ENCODE data around the gene C1orf21. TPM values are rescaled to one million over a fixed set of nuclear protein-coding genes. Genes with fewer than 3 reads are reported as not detected.

C1orf21 gene
- total RNA-seq, 1 experiment from 2014 or later: 5.9 TPM

DNA sequence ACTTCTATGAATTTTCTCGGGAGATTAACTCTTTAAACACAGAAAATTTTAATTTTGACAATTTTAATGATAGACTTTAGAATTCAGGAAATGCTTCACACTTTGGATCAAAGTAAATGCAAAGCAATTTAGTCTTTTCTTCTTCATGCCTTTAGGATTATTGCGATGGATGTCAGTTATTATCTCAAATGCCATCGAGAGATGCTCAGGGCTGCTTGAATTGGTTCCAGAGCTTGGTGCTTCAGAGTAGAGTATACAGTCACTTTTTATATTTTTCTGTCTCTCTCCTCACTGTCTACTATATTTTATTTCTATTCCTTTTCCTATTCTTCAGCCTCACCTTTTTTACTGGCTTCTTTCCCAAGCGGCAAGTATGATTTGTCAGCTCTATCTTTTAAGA lies 59.2 kb downstream of the C1orf21 start:
- DNase-seq (ENCODE audit: low spot score): no peak

DNA sequence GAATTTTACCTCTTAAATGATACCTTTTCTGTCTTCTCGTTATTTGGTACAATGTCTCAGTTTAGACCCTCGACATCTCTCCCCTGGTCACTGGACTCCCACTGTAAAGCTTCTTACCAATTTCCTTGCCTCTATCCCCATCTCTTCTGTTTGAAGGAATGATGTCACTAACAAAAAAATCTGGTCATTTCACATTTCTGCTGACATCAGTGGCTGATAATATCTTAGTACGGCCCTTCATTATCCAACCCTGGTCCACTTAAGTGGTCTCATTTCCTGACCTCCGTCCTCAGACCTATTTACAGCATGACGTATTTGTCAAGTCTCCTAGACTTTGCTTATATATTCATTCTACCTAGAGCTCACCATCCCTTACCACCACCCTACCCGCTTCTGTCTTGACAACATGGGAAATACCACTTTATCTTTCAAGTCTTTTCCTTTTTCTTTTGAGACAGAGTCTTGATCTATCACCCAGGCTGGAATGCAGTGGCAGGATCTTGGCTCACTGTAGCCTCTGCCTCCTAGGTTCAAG lies 60.9 kb downstream of the C1orf21 start:
- DNase-seq (ENCODE audit: low spot score): no peak

DNA sequence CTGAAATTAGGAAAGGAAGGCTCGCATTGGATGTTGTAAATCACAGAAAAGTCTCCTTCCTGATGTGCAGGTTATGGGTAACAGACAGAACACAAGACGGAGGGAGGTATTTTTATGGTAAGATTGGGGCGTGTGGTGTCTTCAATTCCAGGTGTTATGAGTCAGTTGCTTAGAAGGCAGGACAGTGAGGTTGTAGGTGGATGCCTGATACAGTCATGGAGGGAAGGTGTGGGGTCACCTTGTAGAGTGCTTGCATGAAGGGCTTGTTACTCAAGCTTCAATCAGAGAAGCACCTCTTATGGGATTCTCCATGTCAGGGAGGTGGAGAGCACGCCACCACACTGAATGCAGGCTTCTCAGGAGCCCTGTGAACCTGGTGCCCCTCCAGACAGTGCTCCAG lies 63.1 kb downstream of the C1orf21 start:
- DNase-seq (ENCODE audit: low spot score): no peak

DNA sequence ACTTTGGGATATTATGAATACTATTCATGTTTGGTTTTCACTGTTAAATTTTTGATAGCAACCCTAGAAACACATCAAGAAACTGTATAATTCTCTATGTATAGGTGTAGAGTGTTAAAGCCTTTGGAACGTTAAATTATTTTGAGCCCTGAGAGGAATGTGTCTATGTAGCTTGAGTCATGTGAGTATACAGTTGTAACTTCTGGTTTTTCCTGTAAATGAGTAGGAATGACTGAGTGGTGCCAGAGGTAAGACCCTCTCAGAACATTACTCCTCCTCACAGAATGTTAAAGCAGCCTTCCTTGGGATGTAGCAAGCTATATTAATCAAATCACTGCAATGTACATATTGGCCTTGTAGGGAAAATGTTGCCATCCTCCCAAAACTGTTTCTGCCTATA lies 69.0 kb downstream of the C1orf21 start:
- no peak for DNase-seq (ENCODE audit: low spot score)

DNA sequence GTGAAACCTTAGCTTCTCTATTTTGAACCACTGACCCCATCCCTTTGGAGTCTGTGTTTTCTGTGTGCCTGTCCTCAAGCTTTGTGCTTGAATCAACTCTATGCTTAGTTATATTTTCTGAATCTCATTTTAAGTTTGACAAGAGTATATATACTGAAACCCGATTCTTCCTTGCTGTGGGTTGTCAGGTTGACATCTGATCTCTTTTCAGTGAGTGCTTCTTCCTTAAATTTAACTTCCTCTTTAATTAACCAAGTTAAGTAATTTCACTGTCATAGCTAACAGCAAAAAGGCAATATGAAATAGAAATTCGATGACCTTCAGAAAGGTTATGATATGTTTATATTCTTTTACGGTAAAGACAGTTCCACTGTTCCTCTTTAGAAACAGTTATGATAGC lies 69.4 kb downstream of the C1orf21 start:
- DNase-seq (ENCODE audit: low spot score): no peak

DNA sequence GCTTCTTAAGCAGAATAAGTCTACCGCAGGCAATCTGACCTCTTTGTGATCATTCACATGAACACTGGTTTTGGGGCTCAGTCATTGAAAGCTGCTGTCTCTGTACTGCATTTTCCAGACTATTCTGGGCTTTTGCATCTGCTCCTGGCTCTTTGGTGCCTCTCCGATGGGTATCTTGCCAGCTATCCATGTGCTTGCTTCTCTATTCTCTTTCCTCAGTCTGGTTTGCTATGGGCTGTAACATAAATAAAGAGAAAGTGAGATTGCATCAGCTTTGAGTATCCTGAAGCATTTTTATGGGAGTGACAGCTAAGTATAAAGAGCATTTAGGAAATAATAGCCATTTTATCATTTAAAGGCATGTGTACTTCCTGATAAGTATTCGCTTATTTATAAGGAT lies 70.7 kb downstream of the C1orf21 start:
- no peak for DNase-seq (ENCODE audit: low spot score)

DNA sequence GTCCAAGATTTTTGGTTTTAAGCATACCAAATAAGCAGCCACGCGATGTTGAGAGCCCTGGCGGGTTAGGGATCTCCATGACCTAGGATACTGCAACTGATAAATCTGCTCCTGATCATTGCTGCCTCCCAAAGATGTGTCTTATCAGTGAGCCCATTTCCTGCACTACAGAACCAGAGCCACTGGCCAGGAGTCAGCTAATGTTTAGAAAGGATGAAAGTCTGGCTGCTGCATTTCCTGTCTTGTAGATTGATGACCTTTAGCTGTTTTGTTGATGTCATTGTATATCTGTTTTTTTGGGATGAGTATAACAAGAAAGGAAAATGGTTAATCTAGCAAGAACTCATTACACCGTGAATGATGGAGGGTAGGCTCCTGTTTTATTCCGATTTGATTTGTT lies 74.5 kb downstream of the C1orf21 start:
- no peak for DNase-seq (ENCODE audit: low spot score)

DNA sequence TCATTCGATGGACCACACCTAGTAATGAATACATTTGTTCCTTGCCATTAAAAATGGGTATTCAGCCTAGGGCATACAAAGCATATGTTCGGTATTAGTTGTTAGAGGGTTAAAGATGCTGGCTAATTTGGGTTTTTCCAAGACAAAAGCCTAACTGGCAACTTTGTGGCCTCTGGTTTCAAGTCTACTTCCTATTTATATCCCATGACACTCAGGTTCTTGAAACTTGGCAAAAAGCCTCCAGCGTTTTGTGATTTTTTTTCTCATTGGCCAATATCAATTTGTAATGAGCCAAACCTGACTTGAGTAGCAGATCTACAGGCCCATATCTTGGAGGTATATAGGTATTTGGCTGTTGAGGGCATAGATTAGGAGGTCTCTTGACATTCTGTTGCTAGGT lies 75.3 kb downstream of the C1orf21 start:
- DNase-seq (ENCODE audit: low spot score): no peak

DNA sequence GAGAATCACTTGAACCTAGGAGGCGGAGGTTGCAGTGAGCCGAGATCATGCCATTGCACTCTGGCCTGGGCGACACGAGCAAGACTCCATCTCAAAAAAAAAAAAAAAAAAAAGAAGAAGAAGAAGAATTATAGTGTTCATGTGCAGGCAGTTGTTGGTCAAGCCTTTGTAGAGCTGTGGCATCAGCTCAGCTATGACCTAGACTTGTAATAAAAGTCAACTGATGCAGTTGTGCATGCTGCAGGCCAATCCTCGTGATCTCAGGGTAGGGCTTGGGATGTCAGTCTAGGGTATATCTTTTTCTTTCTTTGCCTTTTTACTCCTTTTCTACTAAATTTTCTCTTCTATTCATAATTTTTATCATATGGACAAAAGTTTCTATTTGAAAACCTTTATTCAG lies 76.2 kb downstream of the C1orf21 start:
- DNase-seq (ENCODE audit: low spot score): no peak

DNA sequence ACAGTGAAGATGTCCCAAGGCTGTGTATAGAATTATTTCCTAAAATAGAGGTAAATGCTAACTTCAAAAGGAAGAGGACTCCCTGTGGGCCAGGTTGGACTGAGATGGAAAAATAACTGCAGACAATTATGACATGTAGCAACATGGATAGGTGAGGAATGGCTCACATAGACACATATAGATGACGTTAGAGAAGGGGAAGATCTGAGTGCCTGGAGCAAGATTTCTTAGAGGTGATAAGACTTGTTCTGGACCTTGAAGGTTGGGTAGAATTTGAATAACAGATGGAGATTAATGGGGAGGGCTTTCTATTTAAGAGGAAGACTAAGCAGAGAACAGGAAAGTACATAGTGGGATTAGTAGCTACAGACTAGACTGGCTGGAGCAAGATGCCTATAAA lies 76.9 kb downstream of the C1orf21 start:
- DNase-seq (ENCODE audit: low spot score): no peak

DNA sequence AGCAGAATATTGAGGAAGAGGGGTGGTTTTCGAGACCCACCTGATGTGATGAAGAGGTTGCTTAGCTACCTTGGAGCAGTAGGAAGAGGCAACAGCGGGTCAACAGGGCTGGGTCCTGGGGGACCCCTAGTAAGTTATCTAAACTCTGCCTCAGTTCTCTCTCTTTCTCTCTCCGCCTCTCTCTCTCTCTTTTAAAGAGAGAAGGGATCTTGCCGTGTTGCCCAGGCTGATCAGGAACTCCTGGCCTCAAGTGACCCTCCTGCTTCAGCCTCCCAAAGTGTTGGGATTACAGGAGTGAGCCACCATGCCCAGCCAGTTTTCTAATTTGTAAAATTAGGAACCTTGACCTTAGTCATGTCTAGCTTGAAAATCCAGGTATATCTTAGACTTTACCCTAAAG lies 77.9 kb downstream of the C1orf21 start:
- DNase-seq (ENCODE audit: low spot score): no peak

DNA sequence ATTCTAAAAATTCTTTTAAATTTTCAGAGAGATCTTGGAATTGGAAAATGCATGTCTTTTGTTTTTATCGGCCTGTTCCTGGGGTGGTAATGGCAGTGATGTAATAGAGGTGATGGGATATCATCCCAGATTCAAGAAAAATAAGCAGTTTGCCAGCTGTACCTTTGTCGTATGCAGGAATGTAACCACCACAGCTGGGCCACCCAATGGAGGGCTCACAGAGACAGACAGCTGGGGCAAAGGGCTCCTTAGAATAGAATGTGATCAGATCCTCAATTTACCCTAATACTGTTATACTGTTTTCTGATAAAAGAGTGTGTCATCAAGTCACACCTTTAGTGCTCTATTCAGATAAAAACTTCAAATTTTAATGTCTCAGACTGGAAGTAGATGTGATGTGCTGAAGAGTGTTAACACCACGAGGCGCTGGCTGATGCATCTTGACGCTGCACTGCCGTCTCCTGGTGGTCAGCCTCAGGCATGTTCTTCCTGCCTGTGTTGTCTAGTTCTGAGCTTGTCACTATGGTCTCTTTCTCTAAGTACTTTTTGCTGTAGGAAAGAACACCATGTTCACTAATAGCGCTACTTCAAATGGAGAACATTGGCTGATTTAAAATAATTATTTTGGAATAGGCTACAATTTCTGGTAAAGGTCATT lies 78.8 kb downstream of the C1orf21 start:
- no peak for DNase-seq (ENCODE audit: low spot score)

DNA sequence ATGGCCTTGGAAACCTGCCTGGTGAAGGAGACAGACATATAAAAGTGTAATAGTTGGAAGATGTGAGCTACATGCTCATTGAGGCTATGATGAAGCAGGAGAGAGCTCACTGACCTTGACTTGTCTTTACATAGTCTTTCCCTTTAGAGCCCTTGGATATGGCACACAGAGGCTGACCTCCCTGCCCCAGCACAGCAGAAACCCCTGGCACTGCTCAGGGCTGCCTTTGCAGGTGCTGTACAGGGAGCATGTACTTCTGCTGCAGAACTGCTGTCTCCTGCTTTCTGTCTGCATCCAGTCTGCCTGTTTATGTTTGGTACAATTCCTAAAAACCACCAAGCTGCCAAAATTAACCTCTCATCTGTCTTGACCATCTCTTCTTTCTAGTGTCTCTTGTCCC lies 80.5 kb downstream of the C1orf21 start:
- no peak for DNase-seq (ENCODE audit: low spot score)

DNA sequence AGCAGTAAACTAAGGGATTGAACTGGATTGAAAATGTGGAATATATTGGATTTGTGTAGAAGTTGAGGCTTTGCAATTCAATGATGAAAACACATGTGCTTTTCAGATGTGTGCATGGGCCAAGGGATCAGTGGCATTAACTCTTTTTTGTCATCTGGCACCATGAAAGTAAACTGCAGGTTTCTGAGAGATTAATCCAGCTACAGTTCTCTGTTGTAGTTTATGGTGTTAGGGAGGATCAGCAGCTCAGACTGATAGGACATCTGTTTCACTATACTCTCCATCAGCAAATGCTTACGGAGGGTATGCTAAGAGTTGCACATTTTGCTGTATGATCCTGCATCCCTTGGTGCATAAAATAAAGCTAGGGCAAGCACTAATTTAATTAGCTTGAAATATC lies 82.6 kb downstream of the C1orf21 start:
- no peak for DNase-seq (ENCODE audit: low spot score)

DNA sequence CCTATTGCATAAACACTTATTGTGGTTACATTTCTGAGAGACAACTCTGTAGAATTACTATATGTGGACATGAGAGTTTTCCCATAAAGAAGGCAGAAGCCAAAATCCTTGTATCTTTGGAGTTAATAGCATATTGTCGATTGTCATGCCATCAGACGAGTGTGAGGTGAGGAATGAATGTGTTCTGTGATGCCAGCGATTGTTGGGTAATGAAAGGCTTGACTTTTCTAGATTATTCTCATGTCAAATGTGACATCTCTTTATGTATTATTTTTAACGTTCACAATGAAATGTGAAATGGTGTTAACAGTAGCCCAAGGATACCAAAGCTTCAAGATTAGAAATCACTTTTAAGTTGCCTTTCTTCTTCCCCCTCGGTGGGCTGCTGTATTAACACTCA lies 84.9 kb downstream of the C1orf21 start:
- DNase-seq (ENCODE audit: low spot score): no peak

DNA sequence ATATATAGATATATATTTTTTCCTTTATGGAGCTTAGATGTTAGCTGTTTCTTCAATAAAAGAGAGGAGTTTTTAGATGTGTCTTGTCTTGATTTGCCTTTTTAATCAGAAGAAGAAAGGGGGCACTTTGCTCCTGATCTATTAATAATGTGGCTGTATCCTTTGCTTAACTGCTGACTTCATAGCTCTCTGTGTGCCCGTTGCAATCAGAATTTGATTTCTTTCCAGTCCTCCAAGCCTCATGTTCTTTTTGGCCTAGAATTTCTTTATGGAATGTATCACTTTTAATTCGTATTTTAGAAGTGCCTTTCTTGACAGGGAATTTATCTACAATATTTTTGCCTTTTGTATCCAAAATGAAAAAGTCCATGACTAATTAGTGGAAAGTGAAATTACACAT lies 85.3 kb downstream of the C1orf21 start:
- DNase-seq (ENCODE audit: low spot score): no peak

DNA sequence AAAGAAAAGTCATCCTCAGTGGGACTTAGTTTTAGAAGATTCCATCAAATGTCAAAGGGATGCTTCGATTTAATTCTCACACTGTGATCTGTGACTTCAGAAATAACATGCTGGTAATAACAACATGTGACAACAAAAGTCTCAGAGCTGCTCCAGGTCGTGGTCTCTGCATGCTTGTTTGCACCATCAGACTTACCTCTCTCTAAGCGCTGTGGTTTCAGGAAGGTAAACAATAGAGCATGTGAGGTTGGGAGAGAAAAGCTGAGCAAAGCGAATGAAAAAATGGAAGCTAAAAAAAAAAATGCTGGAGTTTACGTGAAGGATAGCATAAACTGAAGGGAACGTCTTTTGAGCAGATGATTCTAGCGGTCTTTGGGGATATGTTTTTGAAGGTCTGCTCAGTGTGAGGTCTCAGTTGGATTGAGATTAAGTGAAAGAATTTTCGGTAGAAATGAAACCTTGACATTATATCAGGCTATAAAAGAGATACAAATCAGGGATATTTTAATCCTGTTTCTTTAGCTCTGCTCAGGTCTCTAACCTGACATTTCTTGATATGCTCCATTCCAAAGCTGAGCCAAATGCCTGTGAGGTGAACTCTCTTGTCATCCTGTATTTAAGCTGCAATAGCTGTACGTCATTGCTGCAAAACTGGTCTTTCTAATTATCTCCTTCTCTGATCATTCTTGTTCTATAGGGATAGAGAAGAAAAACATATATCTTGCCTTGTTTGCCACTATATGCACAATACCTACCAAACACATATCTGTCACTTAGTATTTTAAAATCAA lies 86.5 kb downstream of the C1orf21 start:
- no peak for DNase-seq (ENCODE audit: low spot score)

DNA sequence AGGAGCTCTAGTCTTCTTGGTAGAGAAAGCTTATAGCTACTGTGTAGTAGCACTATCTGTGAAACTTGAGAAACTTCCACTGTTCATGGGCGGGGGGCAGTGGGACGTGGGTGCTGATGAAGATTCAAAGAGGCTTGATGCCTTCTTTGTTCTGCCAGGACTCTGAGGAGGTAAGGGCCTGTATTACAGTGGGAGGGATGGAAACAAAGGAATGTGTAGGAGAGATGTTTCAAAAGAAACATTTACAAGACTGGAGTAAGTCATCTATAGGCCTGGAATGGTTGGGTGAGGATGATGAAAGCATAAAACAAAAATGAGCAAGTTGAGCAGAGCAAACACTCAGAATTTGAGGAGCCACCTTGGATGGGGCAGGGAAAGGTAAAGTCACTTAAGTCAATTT lies 89.4 kb downstream of the C1orf21 start:
- no peak for DNase-seq (ENCODE audit: low spot score)

DNA sequence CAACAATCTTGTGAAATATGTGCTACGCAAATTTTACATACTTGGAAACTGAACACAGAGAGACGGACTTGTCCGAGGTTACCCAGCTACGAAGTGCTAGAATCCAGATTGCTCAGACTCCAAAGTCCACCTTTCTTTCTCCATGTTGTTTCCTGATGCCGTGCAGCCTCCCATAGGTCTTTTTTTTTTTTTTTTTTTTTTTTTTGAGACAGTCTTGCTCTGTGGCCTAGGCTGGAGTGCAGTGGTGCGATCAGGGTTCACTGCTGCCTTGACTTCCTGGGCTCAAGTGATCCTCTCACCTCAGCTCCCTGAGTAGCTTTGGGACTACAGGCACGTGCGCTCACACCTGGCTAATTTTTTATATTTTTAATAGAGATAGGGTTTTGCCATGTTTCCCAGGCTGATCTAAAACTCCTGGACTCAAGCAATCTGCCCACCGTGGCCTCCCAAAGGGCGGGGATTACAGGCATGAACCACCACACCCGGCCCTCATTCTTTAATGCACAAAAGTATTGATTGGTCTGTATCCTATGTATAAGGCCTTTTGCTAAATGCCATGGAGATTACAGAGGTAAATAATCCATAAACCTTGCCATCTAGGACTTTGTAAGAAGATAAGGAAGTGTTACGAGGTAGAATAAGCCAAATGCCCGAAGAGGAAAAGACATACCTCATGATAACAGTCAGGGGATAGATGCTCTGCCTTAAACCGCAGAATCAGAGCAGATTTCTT lies 92.8 kb downstream of the C1orf21 start:
- no peak for DNase-seq (ENCODE audit: low spot score)

DNA sequence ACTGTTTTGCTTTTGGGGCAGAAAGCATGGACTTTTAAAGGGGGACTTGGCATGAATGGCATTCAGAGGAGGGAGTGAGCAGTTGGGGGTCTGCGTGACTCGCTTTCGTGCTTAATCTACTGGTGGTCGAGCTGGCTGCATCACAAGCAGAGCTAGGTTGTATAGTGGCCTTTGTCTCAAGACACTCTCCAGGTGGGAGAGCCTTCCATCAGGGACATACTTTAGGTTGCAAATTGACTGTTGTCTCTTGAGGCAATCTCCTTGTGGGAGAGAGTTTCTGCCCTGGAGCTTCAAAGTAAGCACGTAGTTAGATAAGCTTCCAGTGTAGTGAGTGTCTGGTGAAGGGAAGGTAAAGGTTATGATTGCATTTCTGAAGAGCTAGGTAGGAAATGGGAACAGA lies 93.9 kb downstream of the C1orf21 start:
- no peak for DNase-seq (ENCODE audit: low spot score)

DNA sequence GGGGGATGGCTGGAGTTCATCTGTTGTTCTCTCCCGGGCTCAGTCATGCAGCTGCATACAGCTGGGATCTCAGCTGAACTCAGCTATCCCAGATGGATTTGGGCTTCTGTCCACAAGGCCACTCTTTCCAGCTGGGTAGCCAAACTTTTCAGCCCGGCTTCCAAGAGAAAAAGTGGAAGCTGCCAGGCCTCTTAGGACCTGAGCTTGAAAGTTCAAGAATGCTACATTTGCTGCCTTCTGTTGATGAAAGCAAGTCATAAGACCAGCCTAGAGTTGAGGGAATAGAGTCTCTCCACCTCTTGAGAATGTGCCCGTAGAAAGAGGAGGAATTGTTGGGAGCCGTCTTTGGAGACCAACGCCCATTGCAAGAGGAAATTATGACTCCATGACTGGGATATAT lies 95.3 kb downstream of the C1orf21 start:
- no peak for DNase-seq (ENCODE audit: low spot score)

DNA sequence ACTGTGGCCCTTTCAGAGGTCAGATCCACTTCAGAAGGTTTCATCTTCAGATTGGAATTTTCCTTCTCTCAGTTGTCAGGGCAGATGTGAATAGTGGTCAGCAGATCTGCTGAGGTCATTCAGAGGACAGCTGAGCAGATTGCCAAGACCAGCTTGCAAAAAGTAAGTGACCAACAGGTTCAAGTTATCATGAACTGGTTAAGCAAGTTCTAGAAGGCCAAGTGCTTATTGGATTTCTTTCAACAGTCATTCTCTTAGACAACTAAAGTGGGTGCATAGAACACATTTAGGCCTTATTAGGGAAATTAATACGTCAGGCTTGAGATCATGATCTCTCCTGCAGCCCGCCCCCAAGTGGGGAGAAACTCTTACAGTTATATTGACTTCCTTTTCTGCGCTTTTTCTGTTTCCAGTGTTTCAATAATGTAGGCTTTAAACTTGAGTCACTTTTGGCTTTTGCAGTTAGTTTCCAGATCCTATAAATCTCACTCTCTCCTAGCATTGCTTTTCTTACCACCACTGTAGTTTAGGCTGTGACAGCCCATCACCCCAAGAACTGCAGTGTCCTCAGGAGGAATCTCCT lies 96.4 kb downstream of the C1orf21 start:
- peak; percentile 75 for DNase-seq (ENCODE audit: low spot score)

Data from HT-29 (cell line).